ENCODE measurements around the gene TRAK1.

TRAK1 gene

GRCh38 chr3:42216302-42216701 is 125.1 kb downstream of the TRAK1 start:
- no peak for DNase-seq

- DNase-seq, result no peak
Measured at GRCh38 chr3:42216931-42217333, 125.8 kb downstream of the TRAK1 start.

GRCh38 chr3:42220436-42221121 is 129.4 kb downstream of the TRAK1 start:
- no peak for DNase-seq

- no peak for DNase-seq
Measured at GRCh38 chr3:42222942-42223693, 132.0 kb downstream of the TRAK1 start.

GRCh38 chr3:42224178-42224577 is 133.0 kb downstream of the TRAK1 start:
- DNase-seq, result no peak

GRCh38 chr3:42224658-42225421 is 133.7 kb downstream of the TRAK1 start:
- DNase-seq, result no peak

GRCh38 chr3:42225486-42226363 is 134.6 kb downstream of the TRAK1 start:
- DNase-seq, result no peak

- DNase-seq, result no peak
Measured at GRCh38 chr3:42226470-42227425, 135.6 kb downstream of the TRAK1 start.

GRCh38 chr3:42228796-42229195 is 137.6 kb downstream of the TRAK1 start:
- DNase-seq, result no peak

GRCh38 chr3:42229266-42229941 is 138.2 kb downstream of the TRAK1 start:
- no peak for DNase-seq

- DNase-seq, result peak in 1 of 2 experiments; percentile 26
Measured at GRCh38 chr3:42229942-42230688, 139.0 kb downstream of the TRAK1 start.

- DNase-seq, result no peak
Measured at GRCh38 chr3:42230860-42231259, 139.7 kb downstream of the TRAK1 start.

- no peak for DNase-seq
Measured at GRCh38 chr3:42235532-42235931, 144.4 kb downstream of the TRAK1 start.

- no peak for DNase-seq
Measured at GRCh38 chr3:42236611-42237010, 145.5 kb downstream of the TRAK1 start.

GRCh38 chr3:42246091-42246490 is 154.9 kb downstream of the TRAK1 start:
- no peak for DNase-seq

- DNase-seq, result peak in 1 of 2 experiments; percentile 35
Measured at GRCh38 chr3:42247576-42248027, 156.4 kb downstream of the TRAK1 start.

GRCh38 chr3:42250761-42251160 is 159.6 kb downstream of the TRAK1 start:
- DNase-seq, result no peak

- no peak for DNase-seq
Measured at GRCh38 chr3:42254566-42254965, 163.4 kb downstream of the TRAK1 start.

- no peak for DNase-seq
Measured at GRCh38 chr3:42256135-42256819, 165.1 kb downstream of the TRAK1 start.

All from NCI-H446 (cell line).